NB4 (cell line): Measurements from ENCODE around the gene ADGRB3.

Source experiments
- CTCF ChIP-seq: IDR thresholded peaks from one replicate; pipeline ENCODE4 v1.5.1; 2012; ENCODE audit warnings: low read depth, low read length
- MYC ChIP-seq: IDR thresholded peaks from 2 replicates; pipeline ENCODE4 v1.6.1; 2011; ENCODE audit warnings: low read depth, low read length
- POLR2A ChIP-seq: IDR thresholded peaks from 2 replicates; pipeline ENCODE4 v1.6.1; 2011; ENCODE audit warnings: mild to moderate bottlenecking; ENCODE audit not compliant: insufficient read length; ENCODE audit errors: extremely low read depth

- TF ChIP-seq POLR2A (no peak), CTCF (no peak), MYC (no peak)
Measured at GRCh38 chr6:69202768-69203167, 567.7 kb downstream of the ADGRB3 start.
